Calu3 (cell line): ENCODE measurements around the gene BBS7. TPM values are rescaled to one million over a fixed set of nuclear protein-coding genes. Genes with fewer than 3 reads are reported as not detected.

ENCODE experiments used
- BruUV-seq: library from RNA; stranded (reverse); fragments of 400-500 nt; replicated peaks from 2 replicates; lab custom pipeline; 2021; lab: Mats Ljungman, UMichigan
- CTCF ChIA-PET: fragments of 300-600 bp; sonication (Branson Sonifier 250); formaldehyde crosslinking; loops from one replicate; lab custom pipeline; 2022; ENCODE audit warnings: antibody characterized with exemption; lab: Charles Lee
- DNase-seq: peaks from one replicate; pipeline ENCODE4 v3.0.0; 2022
- H3K27ac Mint-ChIP-seq: one replicate; pipeline ENCODE4 v1.8.0; 2022; ENCODE audit warnings: mixed read lengths; ENCODE audit not compliant: unreplicated experiment
- H3K27me3 Mint-ChIP-seq: one replicate; pipeline ENCODE4 v1.8.0; 2022; ENCODE audit warnings: mixed read lengths; ENCODE audit not compliant: unreplicated experiment
- H3K36me3 Mint-ChIP-seq: one replicate; pipeline ENCODE4 v1.8.0; 2022; ENCODE audit warnings: mild to moderate bottlenecking, moderate library complexity, mixed read lengths; ENCODE audit not compliant: insufficient read depth, unreplicated experiment
- H3K4me1 Mint-ChIP-seq: one replicate; pipeline ENCODE4 v1.8.0; 2022; ENCODE audit warnings: mild to moderate bottlenecking, low read depth, mixed read lengths; ENCODE audit not compliant: unreplicated experiment
- H3K4me3 Mint-ChIP-seq: one replicate; pipeline ENCODE4 v1.8.0; 2022; ENCODE audit warnings: mild to moderate bottlenecking, low read depth, moderate library complexity, mixed read lengths; ENCODE audit not compliant: unreplicated experiment
- H3K9me3 Mint-ChIP-seq: one replicate; pipeline ENCODE4 v1.8.0; 2022; ENCODE audit warnings: low read depth, mixed read lengths; ENCODE audit not compliant: unreplicated experiment
- intact Hi-C: fragments of 100-400 bp; cut with micrococcal nuclease; formaldehyde crosslinking; loops from one replicate; pipeline ENCODE4 v1.10.0; 2022; ENCODE audit not compliant: unreplicated experiment
- total RNA-seq: library from RNA; stranded (reverse); gene quantifications from 2 replicates; pipeline ENCODE4 v1.2.3, GENCODE V29; 2022
- TF ChIP-seq, protein P1 (sequence below): fragments of 200-600 bp; IDR thresholded peaks from one replicate; pipeline ENCODE4 v1.8.0; 2022; ENCODE audit warnings: antibody characterized with exemption; ENCODE audit not compliant: unreplicated experiment

Gene BBS7
- total RNA-seq, 1 experiment from 2014 or later = 11.7 TPM

DNA sequence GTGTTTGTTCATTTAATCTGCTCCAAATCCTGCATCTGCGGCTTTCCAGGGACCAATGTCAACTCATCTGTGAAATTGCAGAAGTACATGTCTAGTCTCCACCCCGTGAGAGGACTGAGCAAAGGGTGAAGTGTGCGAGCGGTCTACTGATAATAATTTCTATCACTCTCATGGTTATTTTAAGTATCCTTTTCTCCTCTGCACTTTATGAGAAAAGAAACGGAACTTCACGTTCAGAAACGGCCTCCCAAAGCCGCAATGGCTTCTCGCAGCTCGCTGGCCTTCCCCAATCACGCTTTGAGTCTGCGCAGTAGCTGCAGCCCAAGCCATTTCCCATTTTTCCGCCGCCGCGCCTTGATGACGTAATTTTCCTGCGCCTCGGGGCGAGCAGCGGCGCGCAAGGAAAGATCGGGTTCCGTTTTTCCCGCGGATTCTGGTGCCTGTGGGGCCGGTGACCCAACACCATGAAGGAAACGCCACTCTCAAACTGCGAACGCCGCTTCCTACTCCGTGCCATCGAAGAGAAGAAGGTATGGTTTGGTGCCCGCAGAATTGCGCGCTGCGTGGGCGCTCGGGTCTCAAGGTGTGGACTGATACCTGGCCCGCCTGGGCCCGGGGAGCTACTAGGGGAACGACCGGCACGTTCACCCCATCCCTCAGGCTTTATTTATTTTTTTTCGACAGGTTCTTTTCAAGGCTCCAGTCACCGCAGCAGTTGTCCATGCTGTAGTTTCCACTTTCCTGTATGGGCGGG lies 69.1 kb downstream of the BBS7 start, which contains the start of gene EXOSC9:
TSS of gene EXOSC9 (plus strand) at position 363 of the 754 bp plus-strand sequence. CDS start at position 465, 102 bp downstream.
- Mint-ChIP-seq H3K36me3 (peaks cover 16% of the 10 kb centered on the region), H3K4me3 (peak within 1 kb of the TSS; percentile 82), H3K27ac (peak within 1 kb of the TSS; percentile 90), H3K27me3 (no peaks in the 10 kb centered on the region), H3K9me3 (no peaks in the 10 kb centered on the region), H3K4me1 (peaks cover 12% of the 10 kb centered on the region)
- CTCF ChIA-PET = no interaction called here
- no TSS peak for BruUV-seq
- TF ChIP-seq, protein P1, sequence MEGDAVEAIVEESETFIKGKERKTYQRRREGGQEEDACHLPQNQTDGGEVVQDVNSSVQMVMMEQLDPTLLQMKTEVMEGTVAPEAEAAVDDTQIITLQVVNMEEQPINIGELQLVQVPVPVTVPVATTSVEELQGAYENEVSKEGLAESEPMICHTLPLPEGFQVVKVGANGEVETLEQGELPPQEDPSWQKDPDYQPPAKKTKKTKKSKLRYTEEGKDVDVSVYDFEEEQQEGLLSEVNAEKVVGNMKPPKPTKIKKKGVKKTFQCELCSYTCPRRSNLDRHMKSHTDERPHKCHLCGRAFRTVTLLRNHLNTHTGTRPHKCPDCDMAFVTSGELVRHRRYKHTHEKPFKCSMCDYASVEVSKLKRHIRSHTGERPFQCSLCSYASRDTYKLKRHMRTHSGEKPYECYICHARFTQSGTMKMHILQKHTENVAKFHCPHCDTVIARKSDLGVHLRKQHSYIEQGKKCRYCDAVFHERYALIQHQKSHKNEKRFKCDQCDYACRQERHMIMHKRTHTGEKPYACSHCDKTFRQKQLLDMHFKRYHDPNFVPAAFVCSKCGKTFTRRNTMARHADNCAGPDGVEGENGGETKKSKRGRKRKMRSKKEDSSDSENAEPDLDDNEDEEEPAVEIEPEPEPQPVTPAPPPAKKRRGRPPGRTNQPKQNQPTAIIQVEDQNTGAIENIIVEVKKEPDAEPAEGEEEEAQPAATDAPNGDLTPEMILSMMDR = no peak
- intact Hi-C loops = no loop called here
- peak; percentile 92 for DNase-seq

DNA sequence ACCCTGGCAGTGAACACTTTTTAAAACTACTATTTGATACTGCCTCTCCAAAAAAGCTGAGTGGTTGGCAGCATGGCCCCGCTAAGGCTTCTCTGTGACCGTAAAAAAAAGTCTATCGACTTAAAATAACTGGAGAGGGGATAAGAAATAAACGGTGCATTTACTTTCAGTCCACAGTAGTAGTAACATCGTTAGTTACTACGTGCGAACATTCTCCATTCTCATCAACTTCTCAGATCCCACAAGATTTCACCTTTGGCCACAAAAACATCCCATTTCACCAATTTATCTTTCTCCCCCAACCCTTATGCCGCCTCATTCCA lies 69.7 kb downstream of the BBS7 start:
- Mint-ChIP-seq H3K9me3 (no peaks in the 10 kb centered on the region), H3K36me3 (peaks cover 16% of the 10 kb centered on the region), H3K27ac (peak overlapping the region; percentile 90), H3K27me3 (no peaks in the 10 kb centered on the region), H3K4me3 (peak overlapping the region; percentile 82), H3K4me1 (peaks cover 17% of the 10 kb centered on the region)
- CTCF ChIA-PET = no interaction called here
- no peak for DNase-seq
- intact Hi-C loops = no loop called here
- BruUV-seq = TSS peak; percentile 98
- TF ChIP-seq, protein P1 = no peak

GRCh38 chr4:121799867-121800501 lies 70.3 kb downstream of the BBS7 start:
- H3K27me3 Mint-ChIP-seq = no peaks in the 10 kb centered on the region
- no peak for DNase-seq
- peaks cover 23% of the 10 kb centered on the region for H3K4me1 Mint-ChIP-seq
- no TSS peak for BruUV-seq
- no peak overlapping the region for H3K27ac Mint-ChIP-seq
- intact Hi-C loops = no loop called here
- peaks cover 16% of the 10 kb centered on the region for H3K36me3 Mint-ChIP-seq
- CTCF ChIA-PET = no interaction called here
- H3K4me3 Mint-ChIP-seq = no peak overlapping the region
- TF ChIP-seq, protein P1 = no peak
- no peaks in the 10 kb centered on the region for H3K9me3 Mint-ChIP-seq

DNA sequence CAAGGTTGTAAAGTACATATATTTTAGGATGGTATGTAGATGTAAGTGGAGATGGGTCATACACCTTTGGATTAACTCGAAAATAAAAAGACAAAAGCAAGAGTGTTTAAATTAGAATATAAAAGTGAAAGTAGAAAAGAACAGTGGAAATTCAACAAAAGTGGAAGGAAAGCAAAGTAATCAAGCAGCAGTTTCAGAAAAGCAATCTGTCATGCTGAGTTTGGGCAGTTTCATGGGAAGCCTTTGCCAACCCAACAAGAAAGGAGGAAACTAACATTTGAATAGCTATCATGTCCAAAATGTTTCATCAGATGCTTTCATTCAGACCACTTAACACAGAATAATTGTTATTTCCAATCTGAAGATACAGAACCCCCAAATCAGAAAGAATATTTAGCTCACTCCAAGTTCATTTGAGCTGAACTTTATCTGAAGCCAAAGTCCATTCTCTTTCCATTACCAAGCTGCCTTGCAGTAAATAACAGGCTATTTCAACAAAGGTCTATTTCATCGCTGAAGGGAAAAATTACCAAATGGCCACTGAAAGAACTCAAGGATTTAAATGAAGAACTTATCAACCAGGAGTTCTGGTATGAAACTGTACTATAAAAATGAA lies 71.0 kb downstream of the BBS7 start:
- CTCF ChIA-PET = no interaction called here
- Mint-ChIP-seq H3K4me3 (no peak overlapping the region), H3K36me3 (peaks cover 16% of the 10 kb centered on the region), H3K27me3 (no peaks in the 10 kb centered on the region), H3K4me1 (peaks cover 23% of the 10 kb centered on the region), H3K9me3 (no peaks in the 10 kb centered on the region), H3K27ac (no peak overlapping the region)
- DNase-seq = no peak
- intact Hi-C loops = no loop called here
- TF ChIP-seq, protein P1 = no peak
- BruUV-seq = no TSS peak
